ENCODE measurements around the gene RIC8A.

- no peak for TF ChIP-seq EZH2 (IDR thresholded peaks at IDR 0.05)
- no peak for TF ChIP-seq CTCF (IDR thresholded peaks at IDR 0.05)
Observed at GRCh38 chr11:207863-208180, 314 bp downstream of the RIC8A start.
